CD14-positive monocyte (primary cell): ENCODE results near the gene FAM168A. TPM values are rescaled to one million over a fixed set of nuclear protein-coding genes. Genes with fewer than 3 reads are reported as not detected.

Experiments
- DNase-seq, 3 donors: peaks; one replicate each; pipeline ENCODE4 v3.0.0-alpha.2; 2011 to 2022
- H2AFZ ChIP-seq: 2 replicates; pipeline ENCODE4 v1.6.0; 2012; ENCODE audit warnings: mild to moderate bottlenecking, low read depth, low read length, inconsistent platforms; ENCODE audit not compliant: insufficient read depth, poor library complexity, severe bottlenecking
- H3K27ac ChIP-seq, 2 donors: 1 replicate in 1 of 2; 2 replicates in 1 of 2; pipeline ENCODE4 v1.5.1; 2012 to 2013; ENCODE audit warnings: low read length in 2 of 2, control low read depth in 1 of 2, inconsistent platforms in 1 of 2, low read depth in 1 of 2, mild to moderate bottlenecking in 1 of 2
- H3K27me3 ChIP-seq, 2 donors: one replicate each; pipeline versions ENCODE4 v1.6.0 to v1.6.1; 2011 to 2013; ENCODE audit warnings: low read length in 2 of 2; ENCODE audit not compliant: control insufficient read depth in 2 of 2, insufficient read depth in 2 of 2
- H3K36me3 ChIP-seq, 2 donors: replicated peaks in 1 of 2; 1 replicate in 1 of 2; 2 replicates in 1 of 2; pipeline versions ENCODE4 v1.5.1 to v1.6.1; 2012 to 2013; ENCODE audit warnings: low read length in 2 of 2, control low read depth in 1 of 2, inconsistent platforms in 1 of 2, mild to moderate bottlenecking in 1 of 2; ENCODE audit not compliant: insufficient read depth in 2 of 2, control insufficient read depth in 1 of 2
- H3K4me1 ChIP-seq, 2 donors: 1 replicate in 1 of 2; 2 replicates in 1 of 2; pipeline versions ENCODE4 v1.5.1 to v1.6.1; 2012 to 2013; ENCODE audit warnings: low read length in 2 of 2, control low read depth in 1 of 2, inconsistent platforms in 1 of 2, mild to moderate bottlenecking in 1 of 2, moderate library complexity in 1 of 2; ENCODE audit not compliant: insufficient read depth in 2 of 2, control insufficient read depth in 1 of 2
- H3K4me2 ChIP-seq: replicated peaks from 2 replicates; pipeline ENCODE3; 2012; ENCODE audit warnings: low read length, moderate library complexity, mild to moderate bottlenecking; ENCODE audit not compliant: poor library complexity, severe bottlenecking; ENCODE audit errors: extremely low read depth
- H3K4me3 ChIP-seq, 3 experiments: fragments of 200-600 bp in 1 of 3; sonication (generic) in 1 of 3; replicated peaks in 1 of 3; 1 replicate in 2 of 3; 2 replicates in 1 of 3; pipeline ENCODE4 v1.5.1; 2011 to 2013; ENCODE audit warnings: low read length in 3 of 3, mild to moderate bottlenecking in 3 of 3, control low read depth in 2 of 3, low read depth in 2 of 3, inconsistent platforms in 1 of 3, moderate library complexity in 1 of 3
- H3K79me2 ChIP-seq: 2 replicates; pipeline ENCODE4 v1.6.0; 2012; ENCODE audit warnings: mild to moderate bottlenecking, control low read depth, inconsistent platforms, low read length, moderate library complexity; ENCODE audit not compliant: insufficient read depth
- H3K9ac ChIP-seq: 2 replicates; pipeline ENCODE4 v1.6.0; 2017; ENCODE audit warnings: low read length, mild to moderate bottlenecking; ENCODE audit not compliant: insufficient read depth, poor library complexity, severe bottlenecking
- H3K9me3 ChIP-seq, 2 donors: replicated peaks in 1 of 2; 1 replicate in 1 of 2; 2 replicates in 1 of 2; pipeline versions ENCODE4 v1.5.1 to v1.6.1; 2012 to 2013; ENCODE audit warnings: low read length in 2 of 2, control low read depth in 1 of 2; ENCODE audit not compliant: control insufficient read depth in 1 of 2, insufficient read depth in 1 of 2
- H4K20me1 ChIP-seq: 2 replicates; pipeline ENCODE4 v1.6.0; 2012; ENCODE audit warnings: mild to moderate bottlenecking, low read length, control low read depth, moderate library complexity; ENCODE audit not compliant: insufficient read depth
- H3K27ac Mint-ChIP-seq, 7 donors: one replicate each; pipeline ENCODE4 v1.8.0; 2020; ENCODE audit warnings: mild to moderate bottlenecking in 7 of 7, mixed read lengths in 7 of 7, moderate library complexity in 6 of 7, inconsistent platforms in 2 of 7
- H3K27me3 Mint-ChIP-seq, 3 donors: one replicate each; pipeline ENCODE4 v1.8.0; 2021 to 2022; ENCODE audit warnings: low read depth in 3 of 3, mild to moderate bottlenecking in 3 of 3, mixed read lengths in 3 of 3, moderate library complexity in 3 of 3, inconsistent platforms in 1 of 3
- H3K36me3 Mint-ChIP-seq, 2 donors: one replicate each; pipeline ENCODE4 v1.8.0; 2020; ENCODE audit warnings: mixed read lengths in 2 of 2, inconsistent platforms in 1 of 2, mild to moderate bottlenecking in 1 of 2
- H3K4me1 Mint-ChIP-seq: one replicate; pipeline ENCODE4 v1.8.0; 2020; ENCODE audit warnings: mild to moderate bottlenecking, mixed read lengths
- H3K4me3 Mint-ChIP-seq, 2 donors: one replicate each; pipeline ENCODE4 v1.8.0; 2020; ENCODE audit warnings: mild to moderate bottlenecking in 2 of 2, mixed read lengths in 2 of 2, moderate library complexity in 1 of 2
- H3K9me3 Mint-ChIP-seq, 7 donors: one replicate each; pipeline ENCODE4 v1.8.0; 2020 to 2022; ENCODE audit warnings: mixed read lengths in 7 of 7, mild to moderate bottlenecking in 6 of 7, moderate library complexity in 6 of 7, inconsistent platforms in 2 of 7
- WGBS: methylation state at CpG from one replicate; pipeline ENCODE4 v1.1.5; 2013; ENCODE audit warnings: missing lambda C conversion rate; ENCODE audit not compliant: insufficient coverage; 5-methylcytosine and 5-hydroxymethylcytosine counted together
- intact Hi-C, 2 donors: fragments of 100-400 bp; cut with micrococcal nuclease; formaldehyde crosslinking; loops; one replicate each; pipeline versions ENCODE4 v1.15.0 to v1.15.1; 2023
- polyA plus RNA-seq, 3 donors: library from polyadenylated mRNA; depleted of rRNA in 1 of 3; unstranded in 2 of 3; stranded (reverse) in 1 of 3; fragments of 300-500 nt in 2 of 3; fragments of >200 nt in 1 of 3; fragmentation: Illumina TruSeq in 2 of 3; gene quantifications; 1 replicate in 2 of 3; 2 replicates in 1 of 3; pipeline ENCODE4 v1.2.3, GENCODE V29; 2012 to 2021
- TF ChIP-seq, protein P1 (sequence below): fragments of 200-600 bp; IDR thresholded peaks from one replicate; pipeline ENCODE4 v1.8.0; 2022; ENCODE audit warnings: antibody characterized with exemption, mild to moderate bottlenecking

The FAM168A gene
- polyA plus RNA-seq, 3 donors = 1.4 to 13.3 (median 2.1) TPM

DNA sequence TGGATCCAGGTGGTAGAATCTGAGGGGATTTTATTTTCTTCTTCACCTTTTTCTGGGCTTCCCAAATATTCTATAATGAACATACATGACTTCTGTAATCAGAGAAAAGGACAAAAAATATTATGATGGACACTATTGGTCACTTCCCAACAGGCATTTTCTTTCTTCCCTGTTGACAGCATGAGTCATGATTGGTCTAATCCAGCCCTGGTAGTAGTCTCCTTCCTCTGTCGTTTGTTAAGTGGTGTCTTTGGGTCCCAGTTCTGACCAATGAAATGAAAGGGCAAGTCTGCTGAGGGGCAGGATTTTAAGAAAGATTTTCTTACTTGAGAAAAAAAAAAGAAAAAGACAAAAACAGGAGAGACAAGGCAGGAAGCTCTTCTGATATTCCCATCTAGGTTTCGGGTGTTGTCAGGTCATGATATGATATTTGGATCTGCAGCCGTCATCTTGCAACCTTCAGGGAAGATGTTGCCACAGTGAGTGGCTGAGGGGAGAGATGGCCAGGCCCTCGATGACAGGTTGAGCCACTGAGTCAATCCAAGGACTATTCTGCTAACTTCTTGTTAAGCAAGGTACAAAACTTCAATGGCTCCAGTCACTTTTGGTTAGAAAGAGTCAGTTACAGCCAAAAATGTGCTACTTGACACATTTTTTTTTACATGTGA, 25.1 kb upstream of the FAM168A start:
- TF ChIP-seq, protein P1, sequence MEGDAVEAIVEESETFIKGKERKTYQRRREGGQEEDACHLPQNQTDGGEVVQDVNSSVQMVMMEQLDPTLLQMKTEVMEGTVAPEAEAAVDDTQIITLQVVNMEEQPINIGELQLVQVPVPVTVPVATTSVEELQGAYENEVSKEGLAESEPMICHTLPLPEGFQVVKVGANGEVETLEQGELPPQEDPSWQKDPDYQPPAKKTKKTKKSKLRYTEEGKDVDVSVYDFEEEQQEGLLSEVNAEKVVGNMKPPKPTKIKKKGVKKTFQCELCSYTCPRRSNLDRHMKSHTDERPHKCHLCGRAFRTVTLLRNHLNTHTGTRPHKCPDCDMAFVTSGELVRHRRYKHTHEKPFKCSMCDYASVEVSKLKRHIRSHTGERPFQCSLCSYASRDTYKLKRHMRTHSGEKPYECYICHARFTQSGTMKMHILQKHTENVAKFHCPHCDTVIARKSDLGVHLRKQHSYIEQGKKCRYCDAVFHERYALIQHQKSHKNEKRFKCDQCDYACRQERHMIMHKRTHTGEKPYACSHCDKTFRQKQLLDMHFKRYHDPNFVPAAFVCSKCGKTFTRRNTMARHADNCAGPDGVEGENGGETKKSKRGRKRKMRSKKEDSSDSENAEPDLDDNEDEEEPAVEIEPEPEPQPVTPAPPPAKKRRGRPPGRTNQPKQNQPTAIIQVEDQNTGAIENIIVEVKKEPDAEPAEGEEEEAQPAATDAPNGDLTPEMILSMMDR = no peak
- H3K27ac Mint-ChIP-seq = peak overlapping the region; percentile 86 to 96 (median 93)

GRCh38 chr11:73614591-73614990, 16.7 kb upstream of the FAM168A start:
- Mint-ChIP-seq H3K27ac (no peak overlapping the region), H3K9me3 (no peaks in the 10 kb centered on the region), H3K36me3 (no peaks in the 10 kb centered on the region), H3K4me1 (peaks cover 12% of the 10 kb centered on the region), H3K27me3 (peaks cover 0 to 4% (median 0%) of the 10 kb centered on the region in 3 donors), H3K4me3 (no peak overlapping the region)
- Histone ChIP-seq H2AFZ (no peak overlapping the region), H4K20me1 (no peaks in the 10 kb centered on the region), H3K9me3 (no peaks in the 10 kb centered on the region), H3K27ac (no peak overlapping the region), H3K9ac (no peak overlapping the region), H3K4me2 (no peak overlapping the region), H3K36me3 (no peaks in the 10 kb centered on the region), H3K79me2 (no peaks in the 10 kb centered on the region), H3K27me3 (no peaks in the 10 kb centered on the region), H3K4me3 (no peak overlapping the region), H3K4me1 (peaks cover 10 to 15% of the 10 kb centered on the region in 2 donors)
- TF ChIP-seq, protein P1 = no peak
- no peak for DNase-seq
- intact Hi-C loops = no loop called here

More for the DNA sequence above, 25.1 kb upstream of the FAM168A start:
- peak overlapping the region in 2 of 3 experiments; percentile 7 to 41 for H3K4me3 ChIP-seq
- peak overlapping the region; percentile 71 to 83 for H3K27ac ChIP-seq
- H3K9ac ChIP-seq = no peak overlapping the region
- Mint-ChIP-seq H3K9me3 (peaks cover 0 to 3% (median 0%) of the 10 kb centered on the region in 7 donors), H3K4me3 (peak overlapping the region; percentile 21 to 70), H3K36me3 (no peaks in the 10 kb centered on the region), H3K4me1 (peaks cover 43% of the 10 kb centered on the region), H3K27me3 (peaks cover 2 to 5% (median 5%) of the 10 kb centered on the region in 3 donors)
- H2AFZ ChIP-seq = no peak overlapping the region
- peak; percentile 24 to 64 (median 48) for DNase-seq
- H3K4me1 ChIP-seq = peaks cover 45 to 55% of the 10 kb centered on the region in 2 donors
- no peaks in the 10 kb centered on the region for H3K9me3 ChIP-seq
- H4K20me1 ChIP-seq = no peaks in the 10 kb centered on the region
- no peaks in the 10 kb centered on the region for H3K36me3 ChIP-seq
- 61% methylated on average over 2 of the region's 4 CpGs for WGBS
- H3K79me2 ChIP-seq = no peaks in the 10 kb centered on the region
- no peaks in the 10 kb centered on the region for H3K27me3 ChIP-seq
- intact Hi-C loops = no loop called here
- peak overlapping the region; percentile 54 for H3K4me2 ChIP-seq
